SHP77 (cell line): ENCODE results near the gene TASL.
"Not testable (repeated sequence)": the region's sequence is repeated elsewhere in the genome, so short reads cannot be mapped to it uniquely, and the experiment has no call there.

ENCODE experiments used
- DNase-seq, 2 experiments: peaks; one replicate each; lab custom pipeline; 2025; lab: John Stamatoyannopoulos, UW

Gene TASL, protein sequence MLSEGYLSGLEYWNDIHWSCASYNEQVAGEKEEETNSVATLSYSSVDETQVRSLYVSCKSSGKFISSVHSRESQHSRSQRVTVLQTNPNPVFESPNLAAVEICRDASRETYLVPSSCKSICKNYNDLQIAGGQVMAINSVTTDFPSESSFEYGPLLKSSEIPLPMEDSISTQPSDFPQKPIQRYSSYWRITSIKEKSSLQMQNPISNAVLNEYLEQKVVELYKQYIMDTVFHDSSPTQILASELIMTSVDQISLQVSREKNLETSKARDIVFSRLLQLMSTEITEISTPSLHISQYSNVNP

DNA sequence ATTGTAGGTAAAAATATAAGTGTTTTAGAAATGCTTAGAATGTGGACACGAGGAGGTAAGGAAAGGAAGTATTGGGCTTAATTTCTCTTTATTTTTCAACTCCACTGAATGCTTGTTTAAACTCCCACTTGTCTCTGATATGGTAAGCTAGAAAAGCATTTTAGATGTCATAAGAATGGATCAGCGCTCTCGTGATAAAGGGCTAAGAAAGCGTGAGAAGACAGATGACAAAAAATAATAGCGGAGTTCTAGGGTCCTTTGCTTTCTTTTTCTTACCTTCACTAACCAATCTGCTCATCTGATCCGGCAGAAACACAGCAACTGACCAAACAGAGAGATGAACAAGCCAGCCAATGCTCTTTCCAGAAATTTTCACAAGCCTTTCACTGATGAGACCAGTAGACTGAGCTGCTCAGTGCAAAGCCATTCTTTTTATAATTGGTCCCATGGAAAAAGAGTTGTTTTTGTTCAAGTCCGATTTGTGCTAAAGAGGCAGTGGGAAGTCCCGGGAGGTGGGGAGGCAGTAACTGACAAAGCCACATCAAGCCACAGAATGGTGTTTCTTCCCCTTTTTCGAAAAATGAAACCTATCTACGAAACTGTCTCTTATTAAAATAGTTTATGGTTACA lies at the start of gene TASL:
TASL (minus strand) TSS at position 405 of the 630 bp plus-strand sequence. CDS start 17,411 bp downstream, outside the sequence.
- no peak for DNase-seq

DNA sequence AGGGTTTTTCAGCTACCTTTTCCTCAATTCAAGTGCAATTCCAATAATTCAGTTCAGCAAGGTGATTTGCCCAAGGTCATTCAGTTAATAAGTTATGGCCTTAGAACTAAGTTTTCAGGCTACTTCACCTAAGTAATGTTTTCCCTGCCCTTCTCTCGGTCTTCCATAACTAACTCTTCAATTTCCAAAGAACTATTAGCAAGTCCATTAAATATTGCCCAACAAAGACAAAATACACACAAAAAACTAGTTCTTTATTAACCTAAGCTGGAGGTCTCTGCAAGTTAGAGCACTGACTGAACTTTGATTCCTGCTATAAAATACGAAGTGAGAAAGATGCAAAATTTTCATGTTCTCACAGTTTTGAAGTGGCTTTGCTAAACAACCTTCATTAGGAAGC lies 48.8 kb upstream of the TASL start:
- no peak for DNase-seq

DNA sequence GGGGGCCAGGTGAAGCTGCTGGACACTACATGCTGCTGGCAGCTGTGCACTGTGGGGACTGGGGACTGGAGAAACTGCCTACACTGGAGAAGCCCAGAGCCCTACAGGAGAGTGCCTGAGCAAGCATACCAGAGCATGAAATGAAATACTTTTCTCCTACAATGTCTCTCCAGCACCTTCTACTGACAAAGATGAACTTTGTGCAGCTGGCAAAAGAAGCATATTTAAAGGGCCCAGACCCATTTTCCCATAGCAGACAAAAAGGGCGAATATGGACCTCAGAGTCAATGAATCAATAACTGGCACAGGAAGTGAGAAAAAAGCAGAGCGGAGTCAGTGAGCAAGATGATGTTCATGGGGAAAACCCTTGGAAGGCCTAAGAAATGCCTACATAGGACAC lies 44.8 kb upstream of the TASL start:
- no peak for DNase-seq

DNA sequence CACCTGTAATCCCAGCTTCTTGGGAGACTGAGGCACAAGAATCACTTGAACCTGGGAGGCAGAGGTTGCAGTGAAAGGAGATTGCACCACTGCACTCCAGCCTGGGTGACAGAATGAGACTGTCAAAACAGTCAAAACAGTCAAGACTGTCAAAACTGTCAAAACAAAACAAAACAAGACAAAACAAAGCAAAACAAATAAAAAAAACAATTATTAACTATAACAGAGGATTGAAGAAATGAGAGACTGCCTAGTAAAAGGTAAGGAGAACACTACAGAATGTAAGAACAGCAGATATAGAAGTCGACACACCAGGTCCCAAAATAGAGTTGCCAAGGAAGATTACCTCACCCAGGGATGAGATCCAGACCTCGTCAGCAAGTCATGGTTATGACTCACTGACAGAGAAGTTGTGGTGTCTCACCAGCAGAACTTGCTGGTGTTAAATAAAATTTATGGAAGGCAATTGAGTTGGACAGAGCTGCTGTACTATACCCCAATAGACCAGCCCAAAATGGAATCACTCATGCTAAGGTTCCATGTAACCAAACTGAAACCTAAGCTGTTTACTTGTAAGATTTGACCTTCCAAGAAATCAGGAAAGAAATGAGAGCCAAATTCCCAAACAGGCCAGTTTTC lies 43.5 kb upstream of the TASL start:
- DNase-seq: no peak

DNA sequence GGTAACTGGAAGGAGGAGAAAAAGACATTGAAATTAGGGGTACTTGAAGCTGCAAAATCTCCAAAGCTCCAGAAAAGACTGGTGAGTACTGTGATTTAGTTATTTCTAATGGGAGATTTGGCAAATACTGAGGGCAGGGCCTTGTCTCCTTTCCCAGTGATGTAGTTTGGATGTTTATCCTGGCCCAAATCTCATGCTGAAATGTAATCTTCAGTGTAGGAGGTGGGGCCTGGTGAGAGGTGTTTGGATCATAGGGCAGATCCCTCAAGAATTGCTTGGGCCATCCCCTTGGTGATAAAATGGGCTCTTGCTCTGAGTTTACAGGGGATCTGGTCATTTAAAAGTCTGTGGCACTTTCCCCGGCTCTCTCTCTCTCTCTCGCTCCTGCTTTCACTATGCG lies 42.6 kb upstream of the TASL start:
- no peak for DNase-seq

DNA sequence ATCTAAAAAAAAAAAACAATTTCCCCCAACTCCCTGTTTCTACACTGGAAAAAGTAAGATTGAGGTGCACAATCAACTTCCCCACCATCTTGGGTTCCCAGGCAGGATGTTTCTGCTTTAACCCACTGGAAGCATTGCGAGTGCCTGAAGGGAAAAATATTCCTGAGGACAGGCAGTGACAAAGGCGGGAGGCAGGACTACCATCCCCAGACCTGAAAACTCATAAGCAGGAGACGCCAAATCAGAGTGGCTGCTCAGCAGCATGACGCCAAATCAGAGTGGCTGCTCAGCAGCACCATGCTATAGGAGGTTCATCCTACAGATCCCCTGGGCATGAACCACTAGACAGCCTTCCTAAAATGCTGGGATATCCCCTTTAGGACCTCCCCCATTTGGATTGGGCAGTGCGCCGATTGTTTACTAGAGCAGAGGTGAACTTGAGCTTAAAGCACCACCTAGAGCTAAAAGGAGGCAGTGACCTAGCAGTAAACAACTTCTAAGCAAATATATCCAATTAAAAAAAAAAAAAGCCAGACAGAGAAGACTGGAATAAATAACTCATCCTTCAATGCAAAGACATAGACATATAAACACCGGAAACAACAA lies 40.7 kb upstream of the TASL start:
- DNase-seq: no peak

DNA sequence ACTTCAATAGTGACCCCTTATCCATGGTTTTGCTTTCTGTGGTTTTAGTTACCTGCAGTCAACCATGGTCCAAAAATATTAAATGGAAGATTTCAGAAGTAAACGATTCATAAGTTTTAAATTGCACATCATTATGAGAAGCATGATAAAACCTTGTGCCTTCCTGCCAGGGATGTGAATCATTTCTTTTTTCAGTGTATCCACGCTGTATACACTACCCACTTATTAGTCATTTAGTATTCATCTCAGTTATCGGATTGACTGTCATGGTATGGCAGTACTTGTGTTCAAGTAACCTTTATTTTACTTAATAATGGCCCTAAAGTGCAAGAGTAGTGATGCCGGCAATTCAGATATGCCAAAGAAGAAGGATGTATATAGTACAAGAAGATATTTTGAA lies 37.7 kb upstream of the TASL start:
- no peak for DNase-seq

DNA sequence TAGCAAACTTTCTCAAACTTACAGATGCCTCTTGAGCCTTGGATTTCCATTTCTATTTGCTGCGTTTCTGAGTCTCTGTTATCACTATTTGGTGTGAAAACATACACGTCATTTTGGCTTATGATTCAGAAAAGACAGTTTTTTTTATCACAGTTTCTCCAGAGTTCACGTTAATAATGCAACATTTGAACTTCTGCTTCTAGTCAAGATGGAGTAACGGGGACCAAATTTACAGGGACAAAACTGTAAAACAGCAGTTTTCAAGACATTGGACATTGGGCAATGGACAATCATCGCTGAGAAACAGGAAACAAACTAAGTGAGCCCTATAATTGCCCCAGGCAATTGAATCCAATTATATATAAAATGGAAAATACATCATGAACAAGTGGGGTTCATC lies 36.2 kb upstream of the TASL start:
- no peak for DNase-seq

DNA sequence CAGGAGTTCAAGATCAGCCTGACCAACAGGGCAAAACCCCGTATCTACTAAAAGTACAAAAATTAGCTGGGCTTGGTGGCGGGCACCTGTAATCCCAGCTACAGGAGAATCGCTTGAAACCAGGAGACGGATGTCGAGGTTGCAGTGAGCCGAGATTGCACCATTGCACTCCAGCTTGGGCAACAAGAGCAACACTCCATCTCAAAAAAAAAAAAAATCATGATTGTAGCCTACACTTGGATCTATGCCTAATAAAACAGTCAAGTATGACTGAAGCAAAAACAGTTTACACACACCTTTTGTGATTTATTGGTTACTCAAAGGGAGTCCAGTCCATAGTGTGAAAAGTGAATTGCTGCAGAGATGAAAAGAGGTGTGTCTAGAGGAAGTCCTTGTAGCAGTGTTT lies 34.7 kb upstream of the TASL start:
- no peak for DNase-seq

DNA sequence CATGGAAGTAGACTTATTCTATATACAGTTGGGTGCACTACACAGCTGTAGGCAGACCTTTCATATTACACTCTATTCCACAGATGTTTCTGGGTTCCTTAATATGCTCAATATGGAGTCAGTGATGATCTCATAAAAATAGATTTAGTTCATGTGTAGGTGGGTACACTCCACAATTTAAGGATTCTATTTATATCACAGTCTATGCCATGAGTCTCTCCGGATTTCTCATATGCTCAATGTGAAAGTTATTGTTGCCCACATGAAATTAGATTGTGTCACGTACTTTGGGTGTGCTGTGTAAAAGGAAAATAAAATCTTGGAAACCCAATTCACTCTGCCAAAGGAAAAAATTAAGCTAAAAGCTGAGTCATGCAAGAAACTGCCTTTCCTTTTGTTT lies 32.5 kb upstream of the TASL start:
- DNase-seq: no peak

DNA sequence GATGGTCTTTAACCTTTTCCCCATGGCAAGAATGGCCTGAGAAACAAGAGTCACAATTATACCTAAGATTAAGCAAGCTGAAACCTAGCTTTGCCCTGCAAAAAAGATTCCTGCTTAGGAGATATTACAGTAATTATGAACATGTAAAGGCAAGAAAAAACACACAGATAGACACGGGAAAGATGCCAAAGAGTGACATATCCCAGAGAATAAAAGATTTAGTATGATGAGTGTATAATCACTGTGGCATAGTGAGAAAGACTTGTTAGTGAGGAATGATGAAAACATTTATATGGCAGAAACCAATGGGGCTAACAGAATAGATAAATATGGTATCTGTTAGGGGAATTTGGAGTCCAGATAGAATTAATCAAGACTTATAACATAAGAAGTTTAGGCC lies 29.6 kb upstream of the TASL start:
- DNase-seq: no peak

DNA sequence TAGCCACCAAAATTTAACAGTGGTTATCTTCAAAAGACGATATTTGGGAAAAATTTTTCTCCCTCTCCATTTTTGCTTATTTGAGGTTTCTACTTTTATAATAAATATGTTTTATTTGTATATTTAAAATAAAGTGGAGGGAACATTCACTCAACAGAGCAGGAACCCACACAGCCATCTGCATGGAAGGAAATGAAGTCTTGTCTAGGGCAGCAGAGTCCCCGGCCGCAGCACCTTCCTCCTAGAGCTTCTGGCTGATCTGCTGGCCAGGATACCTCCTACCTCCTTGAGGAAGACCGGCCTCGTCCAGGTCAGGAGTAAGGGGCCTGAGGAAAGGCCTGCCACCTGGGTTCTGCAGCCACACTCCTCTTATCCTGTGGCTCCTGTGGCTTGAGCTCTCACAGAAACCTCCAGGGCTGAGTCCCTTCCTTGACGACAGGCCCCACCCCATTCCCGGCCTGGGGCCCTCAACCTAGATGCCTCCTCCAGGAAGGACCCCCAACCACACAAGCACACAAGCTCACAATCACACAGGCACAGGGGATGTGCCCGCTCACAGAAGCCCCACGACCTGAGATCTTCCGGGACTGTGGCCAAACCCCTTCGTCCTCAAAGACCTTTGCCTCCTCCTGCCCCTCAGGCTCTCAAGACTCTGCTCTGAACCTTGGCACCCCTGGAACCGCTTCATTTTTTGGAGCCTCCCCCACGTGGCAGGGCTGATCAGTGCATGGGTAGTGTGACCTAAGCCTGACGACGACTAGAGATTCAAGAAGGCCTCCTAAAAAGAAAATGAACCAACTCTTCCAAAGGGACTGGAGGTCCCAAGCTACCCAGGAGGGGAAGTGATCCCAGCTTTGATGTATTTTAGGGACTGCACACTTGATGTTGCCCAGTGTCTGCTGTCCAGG lies 23.0 kb upstream of the TASL start:
- DNase-seq: not testable (repeated sequence)

DNA sequence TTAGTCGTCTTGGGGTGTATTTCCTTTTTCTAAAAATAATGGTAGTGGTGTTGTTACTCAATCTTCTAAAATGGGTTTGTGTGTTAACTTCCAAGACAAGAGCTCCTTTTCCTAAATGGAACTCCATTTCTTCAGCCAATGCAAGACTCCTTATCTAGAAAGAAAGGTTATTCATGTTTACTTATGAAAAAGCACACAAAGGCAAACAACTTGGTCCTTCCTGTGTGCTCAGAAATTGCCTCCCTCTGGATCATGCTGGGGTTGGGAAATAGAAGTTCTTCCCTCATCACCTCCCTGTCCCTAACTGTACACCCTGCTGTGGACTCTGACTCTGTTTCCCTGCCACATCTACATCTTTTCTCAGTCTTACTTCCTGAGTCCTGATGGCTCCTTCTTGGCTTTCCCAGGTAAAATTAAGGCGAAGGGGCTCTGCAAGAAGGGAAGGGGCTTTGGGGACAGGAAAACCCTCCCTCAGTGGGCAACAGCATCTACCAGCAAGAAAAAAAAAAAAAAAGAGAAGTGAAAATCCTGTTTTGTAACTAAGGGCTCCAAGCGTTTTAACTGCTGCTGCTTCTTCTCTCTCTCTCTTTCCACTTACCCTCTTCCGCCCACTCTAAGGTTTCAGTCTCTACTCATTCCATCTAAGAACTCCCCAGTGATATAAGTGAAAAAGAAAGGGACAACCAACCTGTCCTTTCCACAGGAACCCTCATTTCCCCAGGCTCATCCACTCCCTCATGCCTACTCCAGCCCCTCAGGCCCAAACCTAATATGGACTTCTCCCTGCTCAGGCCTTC lies 19.8 kb upstream of the TASL start:
- no peak for DNase-seq

DNA sequence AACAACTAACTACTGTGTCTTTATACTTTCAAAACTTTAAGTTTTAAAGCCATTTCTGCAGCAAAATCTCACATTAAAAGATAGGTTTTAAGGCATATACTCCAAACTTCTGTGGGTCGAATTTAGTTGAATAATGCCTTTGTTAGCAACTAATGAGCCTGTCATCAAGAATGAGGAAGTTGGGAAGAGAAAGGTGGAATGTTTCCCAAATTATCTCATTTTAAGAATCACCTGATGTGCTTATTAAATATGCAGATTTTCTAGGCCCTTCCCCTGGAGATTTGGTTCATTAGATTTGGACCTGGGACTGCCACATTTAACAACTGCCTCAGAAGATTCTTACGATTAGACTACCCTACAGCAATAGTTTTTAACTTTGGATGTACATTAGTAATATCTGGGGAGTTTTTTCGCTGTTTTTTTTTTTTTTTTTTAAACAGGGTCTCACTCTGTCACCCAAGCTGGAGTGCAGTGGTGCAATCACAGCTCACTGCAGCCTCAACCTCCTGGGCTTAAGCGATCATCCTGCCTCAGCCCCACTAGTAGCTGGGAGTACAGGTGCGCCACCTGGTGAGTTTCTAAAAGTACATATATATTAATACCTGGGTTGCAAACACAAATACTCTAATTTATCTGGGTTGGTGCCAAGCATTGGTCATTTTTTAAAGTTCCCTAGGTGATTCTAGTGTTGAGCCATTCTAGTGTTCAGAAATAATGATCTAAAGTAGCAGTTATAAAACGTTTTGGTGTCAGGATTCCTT lies 16.1 kb upstream of the TASL start:
- no peak for DNase-seq

DNA sequence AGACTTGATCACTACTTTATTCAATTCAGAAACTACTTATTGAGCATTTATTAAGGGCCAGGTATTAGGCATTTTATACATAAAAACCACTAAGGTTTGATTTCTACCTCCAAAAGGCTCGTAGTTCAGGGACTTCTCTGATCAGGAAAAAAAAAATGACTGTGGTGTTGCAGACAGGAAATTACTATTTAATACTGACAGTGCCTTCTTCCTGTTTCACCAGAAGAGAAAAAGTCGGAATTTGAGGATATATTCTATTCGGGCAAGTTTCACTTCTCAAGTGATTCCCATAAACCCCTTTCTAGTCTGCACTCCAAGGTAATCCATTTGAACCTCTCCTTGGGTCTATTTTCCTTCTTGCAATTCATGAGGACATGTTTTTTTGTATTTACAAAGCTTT lies 15.3 kb upstream of the TASL start:
- no peak for DNase-seq

DNA sequence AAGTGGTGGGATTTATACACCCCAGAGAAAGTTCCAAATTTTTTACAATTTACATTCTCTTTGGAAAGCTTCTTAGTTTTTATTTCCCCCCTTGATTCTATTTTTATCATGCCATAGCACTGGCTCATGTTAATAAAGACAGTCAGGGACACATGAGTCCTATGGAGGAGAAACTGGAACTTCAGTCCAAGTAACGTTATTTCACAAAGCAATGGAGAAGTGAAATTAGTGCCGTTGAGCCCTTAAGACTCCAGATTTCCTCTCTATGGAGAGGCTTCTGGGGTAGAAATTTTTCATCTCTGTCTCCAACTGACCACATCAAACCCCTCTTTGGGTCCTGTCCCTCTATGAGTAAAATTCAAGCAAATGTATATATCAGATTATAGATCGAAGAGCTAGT lies 12.8 kb upstream of the TASL start:
- DNase-seq: no peak

DNA sequence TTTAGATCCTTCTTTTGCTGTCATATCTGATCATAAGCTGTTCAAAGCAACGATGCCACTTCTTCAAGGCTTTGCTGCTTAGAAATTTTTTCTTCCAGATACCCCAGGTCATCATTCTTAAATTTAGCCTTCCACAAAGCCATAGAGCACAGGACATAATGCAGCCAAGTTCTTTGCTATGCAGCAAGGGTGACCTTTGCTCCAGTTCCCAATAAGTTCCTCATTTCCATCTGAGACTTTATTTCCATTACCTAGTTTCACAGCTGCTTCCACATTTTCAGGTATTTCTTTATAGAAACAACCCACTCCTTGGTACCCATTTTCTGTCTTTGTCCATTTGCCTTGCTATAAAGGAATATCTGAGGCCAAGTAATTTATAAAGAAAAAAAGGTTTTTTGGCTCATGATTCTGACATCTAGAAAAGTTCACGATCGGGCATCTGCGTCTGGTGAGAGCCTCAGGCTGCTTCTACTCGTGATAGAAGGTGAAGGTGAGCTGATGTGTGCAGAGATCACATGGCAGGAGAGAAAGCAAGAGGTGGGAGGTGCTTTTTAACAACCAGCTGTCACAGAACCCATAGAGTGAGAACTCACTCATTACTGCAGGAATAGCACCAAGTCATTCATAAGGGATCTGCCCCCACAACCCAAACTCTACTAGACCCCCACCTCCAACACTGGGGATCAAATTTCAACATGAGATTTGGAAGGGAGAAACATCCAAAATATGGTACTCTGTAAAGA lies 11.8 kb upstream of the TASL start:
- no peak for DNase-seq

DNA sequence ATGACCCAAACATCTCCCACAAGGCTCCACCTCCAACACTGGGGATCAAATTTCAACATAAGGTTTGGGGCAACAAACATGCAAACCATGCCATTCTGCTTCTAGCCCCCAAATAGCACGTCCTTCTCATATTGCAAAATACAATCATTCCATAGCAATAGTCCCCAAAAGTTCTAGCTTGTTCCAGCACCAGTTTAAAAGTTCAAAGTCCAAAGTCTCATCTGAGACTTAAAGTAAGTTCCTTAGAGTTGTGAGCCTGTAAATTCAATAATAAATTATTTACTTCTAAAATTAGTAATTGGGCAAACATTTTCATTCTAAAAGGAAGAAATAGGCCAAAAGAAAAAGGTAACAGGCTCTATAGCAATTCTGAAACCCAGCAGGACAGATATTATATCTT lies 8.9 kb upstream of the TASL start:
- no peak for DNase-seq

DNA sequence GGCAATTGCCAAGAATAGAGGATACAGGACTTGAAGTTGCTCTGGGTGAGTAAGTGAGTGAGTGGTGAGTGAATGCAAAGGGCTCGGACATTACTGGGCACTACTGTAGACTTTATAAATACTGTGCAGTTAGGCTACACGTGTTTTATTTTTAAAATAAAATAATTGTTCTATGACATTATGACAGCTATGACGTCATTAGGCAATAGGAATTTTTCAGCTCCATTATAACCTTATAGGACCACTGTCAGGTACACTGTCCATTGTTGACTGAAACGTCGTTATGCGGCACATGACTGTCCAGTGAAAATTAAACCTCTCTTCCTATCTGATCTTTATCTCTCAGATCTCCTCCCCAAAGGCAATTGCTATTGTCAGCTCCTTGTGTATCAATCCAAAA lies 5.1 kb upstream of the TASL start:
- DNase-seq: no peak

DNA sequence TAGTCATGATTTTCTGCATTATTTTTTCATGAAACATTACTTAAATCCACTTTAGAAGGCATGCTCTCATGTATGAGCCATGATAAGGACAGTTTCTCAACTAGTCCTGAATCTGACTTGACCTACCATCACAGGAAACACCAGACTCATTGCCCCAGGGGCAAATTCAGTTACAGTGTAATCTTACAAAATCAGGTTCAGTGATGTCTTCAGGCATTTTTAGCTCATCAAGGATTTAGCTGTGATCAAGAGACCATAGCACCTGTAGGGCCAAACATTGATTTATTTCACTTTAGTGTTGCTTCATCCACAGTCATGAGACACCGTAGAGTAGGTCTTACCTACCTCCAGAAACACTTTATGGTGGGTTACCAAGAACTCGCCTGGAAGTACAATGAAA lies 3.1 kb upstream of the TASL start:
- DNase-seq: no peak
